DND-41 (cell line): ENCODE measurements around the gene TMEM114.

ENCODE experiments used
- EZH2 ChIP-seq: IDR thresholded peaks from 3 replicates; pipeline ENCODE4 v1.6.1; 2012; ENCODE audit warnings: borderline replicate concordance, low read depth, mild to moderate bottlenecking, moderate library complexity, low read length, inconsistent platforms; ENCODE audit not compliant: severe bottlenecking
- TF ChIP-seq, protein P1 (sequence below): IDR thresholded peaks from 2 replicates; pipeline ENCODE4 v1.5.1; 2012; ENCODE audit warnings: borderline replicate concordance, low read length, moderate library complexity, mild to moderate bottlenecking; ENCODE audit not compliant: poor library complexity, severe bottlenecking; ENCODE audit errors: extremely low read depth

DNA sequence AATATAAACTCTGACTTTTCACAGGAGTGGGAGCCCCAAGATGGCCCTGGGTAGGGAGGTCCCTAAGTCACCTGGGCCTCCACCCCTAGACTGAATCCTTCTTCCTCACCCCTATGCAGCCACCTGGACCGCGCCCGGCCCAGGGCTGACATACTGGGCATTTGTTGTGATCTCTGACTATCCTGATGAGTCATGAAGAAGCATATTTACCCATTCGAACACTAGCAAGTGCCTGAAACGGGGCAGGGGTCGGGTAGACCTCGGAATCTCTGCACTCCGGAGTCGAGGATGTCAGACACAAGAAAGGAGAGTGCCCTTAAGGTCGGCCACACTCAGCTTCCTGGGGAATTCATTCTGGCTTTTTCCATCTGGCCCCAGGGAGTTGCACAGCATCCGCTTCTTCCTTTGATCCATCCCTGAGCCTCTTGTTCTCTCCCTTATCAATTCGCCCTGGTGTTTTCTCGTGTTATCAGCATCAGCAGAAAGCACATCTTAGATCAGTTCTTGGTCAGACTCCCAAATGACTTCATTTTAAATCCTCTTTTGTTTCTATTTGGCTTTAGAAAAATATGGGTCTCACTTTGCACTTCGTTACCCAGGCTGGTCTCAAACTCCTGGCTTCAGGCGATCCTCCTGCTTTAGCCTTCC, 41.6 kb upstream of the TMEM114 start:
- TF ChIP-seq, protein P1, sequence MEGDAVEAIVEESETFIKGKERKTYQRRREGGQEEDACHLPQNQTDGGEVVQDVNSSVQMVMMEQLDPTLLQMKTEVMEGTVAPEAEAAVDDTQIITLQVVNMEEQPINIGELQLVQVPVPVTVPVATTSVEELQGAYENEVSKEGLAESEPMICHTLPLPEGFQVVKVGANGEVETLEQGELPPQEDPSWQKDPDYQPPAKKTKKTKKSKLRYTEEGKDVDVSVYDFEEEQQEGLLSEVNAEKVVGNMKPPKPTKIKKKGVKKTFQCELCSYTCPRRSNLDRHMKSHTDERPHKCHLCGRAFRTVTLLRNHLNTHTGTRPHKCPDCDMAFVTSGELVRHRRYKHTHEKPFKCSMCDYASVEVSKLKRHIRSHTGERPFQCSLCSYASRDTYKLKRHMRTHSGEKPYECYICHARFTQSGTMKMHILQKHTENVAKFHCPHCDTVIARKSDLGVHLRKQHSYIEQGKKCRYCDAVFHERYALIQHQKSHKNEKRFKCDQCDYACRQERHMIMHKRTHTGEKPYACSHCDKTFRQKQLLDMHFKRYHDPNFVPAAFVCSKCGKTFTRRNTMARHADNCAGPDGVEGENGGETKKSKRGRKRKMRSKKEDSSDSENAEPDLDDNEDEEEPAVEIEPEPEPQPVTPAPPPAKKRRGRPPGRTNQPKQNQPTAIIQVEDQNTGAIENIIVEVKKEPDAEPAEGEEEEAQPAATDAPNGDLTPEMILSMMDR = no peak
- TF ChIP-seq EZH2 = no peak
